NCI-H1694 (cell line): Measurements from ENCODE around the gene COMTD1.
"Not testable (repeated sequence)": the region's sequence is repeated elsewhere in the genome, so short reads cannot be mapped to it uniquely, and the experiment has no call there.

Source experiments
- DNase-seq: peaks from one replicate; lab custom pipeline; 2025; lab: John Stamatoyannopoulos, UW

The COMTD1 gene

DNA sequence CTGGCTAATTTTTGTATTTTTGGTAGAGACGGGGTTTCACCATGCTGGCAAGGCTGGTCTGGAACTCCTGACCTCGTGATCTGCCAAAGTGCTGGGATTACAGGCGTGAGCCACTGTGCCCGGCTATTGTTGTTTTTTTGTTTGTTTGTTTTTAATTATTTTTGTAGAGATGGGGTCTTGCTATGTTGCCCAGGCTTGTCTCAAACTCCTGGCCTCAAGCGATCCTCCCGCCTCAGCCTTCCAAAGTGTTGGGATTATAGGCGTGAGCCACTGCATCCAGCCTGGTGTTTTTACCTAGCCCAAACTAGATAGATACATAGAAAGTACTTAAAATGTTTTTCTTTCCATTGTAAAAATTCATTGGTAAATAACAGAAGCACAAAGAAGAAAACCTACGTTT, 14.3 kb downstream of the COMTD1 start:
- DNase-seq = not testable (repeated sequence)

DNA sequence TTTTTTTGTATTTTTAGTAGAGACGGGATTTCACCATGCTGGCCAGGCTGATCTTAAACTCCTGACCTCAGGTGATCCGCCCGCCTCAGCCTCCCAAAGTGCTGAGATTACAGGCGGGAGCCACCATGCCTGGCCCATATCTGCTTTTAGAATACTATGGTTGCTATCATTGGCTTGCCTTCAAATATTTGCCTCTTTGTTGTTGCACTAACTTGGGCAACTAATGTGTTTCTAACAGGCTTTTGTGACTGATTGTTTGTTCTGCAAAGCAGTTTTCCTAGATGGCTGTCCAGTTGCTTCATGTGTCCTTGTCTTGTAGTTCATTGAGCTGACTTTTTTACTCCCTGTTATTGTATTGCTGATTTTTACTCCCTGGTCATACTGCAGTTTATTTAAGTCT, 15.5 kb downstream of the COMTD1 start:
- DNase-seq = no peak

DNA sequence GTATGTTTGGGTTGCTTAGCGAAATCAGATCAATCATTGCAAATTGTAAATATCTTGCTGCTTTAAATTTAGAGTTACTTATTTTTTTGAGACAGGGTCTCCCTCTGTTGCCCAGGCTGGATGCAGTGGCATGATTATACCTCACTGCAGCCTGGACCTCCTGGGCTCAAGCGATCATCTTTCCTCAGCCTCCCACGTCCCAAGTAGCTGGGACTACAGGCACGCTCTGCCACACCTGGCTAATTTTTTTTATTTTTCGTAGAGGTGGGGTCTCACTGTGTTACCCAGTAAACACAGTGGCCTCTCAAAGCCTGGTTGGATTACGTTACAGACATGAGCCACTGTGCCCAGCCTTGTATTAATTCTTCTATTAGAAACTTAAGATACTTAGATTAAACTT, 23.4 kb downstream of the COMTD1 start:
- no peak for DNase-seq

DNA sequence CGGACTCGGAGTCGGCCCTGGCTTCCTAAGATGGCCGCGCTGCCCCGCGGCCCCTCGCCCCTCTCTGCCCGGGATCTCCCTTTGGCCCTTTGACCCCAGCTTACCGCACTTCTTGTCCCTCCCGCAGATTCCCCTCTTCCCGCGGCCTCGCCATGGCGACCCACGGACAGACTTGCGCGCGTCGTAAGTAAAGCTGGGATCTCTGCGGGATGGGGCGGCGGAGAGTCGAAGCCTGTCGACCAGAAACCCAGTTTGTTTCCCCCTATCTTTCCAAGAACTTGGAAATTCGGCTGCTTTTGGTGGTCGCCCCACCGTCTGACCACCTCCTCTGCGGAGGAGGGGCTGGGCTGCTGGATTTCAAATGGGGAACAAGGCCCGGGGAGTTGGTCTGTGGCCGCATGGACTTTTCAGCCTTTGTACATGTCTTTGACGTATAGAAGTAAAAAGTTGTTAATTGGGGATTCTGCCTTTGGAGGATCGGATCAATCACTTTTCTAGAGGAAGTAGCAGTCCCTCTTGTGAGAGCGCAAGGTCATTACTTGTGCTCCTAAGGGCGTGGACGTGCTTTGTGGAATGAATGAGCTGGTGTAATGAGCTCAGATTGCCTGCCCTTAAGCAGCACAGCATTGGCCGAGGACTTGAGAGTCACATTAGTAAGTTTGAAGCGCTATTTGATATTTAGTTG, 24.6 kb downstream of the COMTD1 start:
- DNase-seq = no peak

DNA sequence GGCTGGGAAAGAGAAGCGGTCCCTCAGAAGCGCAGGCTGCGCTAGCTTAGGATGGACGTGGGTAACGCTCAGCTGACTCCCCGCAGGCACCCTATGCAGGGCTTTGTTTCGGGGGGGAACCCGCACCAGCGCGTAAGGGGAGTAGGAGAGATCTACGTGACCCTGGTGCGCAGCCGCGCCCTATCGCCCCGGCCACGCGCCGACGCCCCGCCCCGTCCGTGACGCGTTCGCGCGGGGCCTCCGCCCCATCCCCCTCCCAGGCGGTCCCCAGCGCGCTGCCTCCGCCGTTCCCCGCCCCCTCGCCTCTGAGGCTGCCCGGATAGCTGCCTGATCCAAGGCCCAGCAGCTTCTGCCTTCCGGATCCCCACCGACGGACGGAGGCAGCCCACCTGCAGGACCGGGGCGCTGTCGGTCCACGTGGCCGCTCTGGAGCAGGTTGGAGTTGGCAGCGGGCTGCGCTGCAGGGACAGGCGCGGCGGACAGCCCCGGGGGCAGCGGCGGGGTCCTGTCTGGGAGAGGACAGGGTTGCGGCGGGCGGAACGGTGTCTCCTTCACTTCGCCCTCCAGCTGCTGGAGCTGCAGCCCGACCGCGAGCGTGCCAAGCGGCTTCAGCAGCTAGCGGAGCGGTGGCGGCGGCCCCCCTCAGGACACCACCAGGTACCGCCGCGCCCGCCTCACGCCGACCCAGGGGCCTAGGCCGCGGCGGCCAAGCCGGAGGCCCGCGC, 25.3 kb downstream of the COMTD1 start, which contains the start of gene VDAC2:
TSS of gene VDAC2 (plus strand) at position 515 of the 725 bp plus-strand sequence. CDS start 363 bp downstream, outside the sequence.
- DNase-seq = peak; percentile 61

DNA sequence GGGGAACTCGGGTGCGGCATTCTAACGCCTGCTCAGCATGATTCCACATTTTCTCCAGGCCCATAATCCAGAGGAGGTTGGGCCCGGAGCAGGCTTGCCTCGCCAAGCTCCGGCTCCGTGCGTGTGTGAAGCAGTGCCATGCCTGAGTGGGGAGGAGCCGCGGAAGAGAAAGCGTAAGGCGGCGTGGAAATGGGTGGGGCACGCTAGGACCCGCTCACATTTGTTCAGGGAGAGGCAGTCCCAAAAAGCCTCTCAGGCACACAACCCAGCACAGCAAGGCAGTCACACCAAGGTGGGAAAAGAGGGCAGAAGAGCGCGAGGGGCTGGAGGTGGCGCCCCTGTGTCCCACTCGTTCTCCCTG, 25.9 kb downstream of the COMTD1 start:
- DNase-seq = peak; percentile 61

DNA sequence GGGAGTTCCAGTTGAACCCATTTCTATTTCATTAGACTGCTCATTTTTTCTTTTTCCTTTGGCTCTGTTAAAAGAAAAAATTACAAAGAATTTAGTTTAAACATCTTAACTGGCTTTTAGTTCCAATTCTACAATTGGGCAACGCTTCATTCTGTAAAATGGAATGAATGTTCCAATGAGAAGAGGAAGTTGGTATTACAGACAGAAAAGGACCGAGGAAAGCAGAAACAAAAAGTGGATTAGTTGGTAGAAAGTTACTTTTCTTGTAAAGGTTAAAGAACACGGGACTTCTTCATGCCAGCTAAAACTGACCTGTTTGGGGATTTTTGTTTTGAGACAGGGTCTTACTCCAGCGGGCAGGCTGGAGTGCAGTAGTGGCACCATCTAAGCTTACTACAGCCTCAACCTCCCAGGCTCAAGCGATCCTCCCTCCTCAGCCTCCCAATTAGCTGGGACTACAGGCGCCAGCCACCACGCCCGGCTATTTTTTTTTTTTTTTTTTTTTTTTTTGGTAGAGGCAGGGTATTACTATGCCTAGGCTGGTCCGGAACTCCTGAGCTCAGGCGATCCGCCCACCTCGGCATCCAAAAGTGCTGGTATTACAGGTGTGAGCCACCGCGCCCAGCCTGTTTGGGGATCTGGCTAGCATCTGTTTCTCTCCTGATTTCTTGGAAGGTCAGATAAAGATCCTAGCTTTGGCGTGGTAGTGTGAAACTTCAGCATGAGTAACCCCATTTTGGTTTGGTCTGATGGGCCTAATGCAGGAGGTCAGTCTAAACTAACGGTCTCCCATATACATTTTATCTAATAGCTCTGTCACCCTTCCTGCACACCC, 26.5 kb downstream of the COMTD1 start:
- DNase-seq = no peak

DNA sequence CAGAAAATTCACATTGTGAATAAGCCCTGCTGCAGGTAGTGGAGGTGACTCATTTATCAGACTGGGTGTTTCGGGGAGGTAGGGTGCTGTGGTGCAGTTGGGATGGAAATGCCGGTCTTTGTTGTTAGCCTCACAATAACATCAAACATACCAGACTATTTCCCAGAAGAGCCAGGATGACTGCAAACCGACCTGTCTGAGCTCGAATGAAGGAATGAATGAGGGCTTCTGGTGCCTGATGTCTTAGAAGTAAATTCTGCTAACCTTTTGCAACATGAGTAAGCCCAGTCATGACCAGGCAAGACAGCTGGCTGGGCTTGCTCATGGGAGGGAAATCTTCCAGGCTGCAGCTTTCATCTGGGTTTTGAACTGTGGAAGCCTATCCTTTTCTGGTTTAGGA, 27.6 kb downstream of the COMTD1 start:
- no peak for DNase-seq

DNA sequence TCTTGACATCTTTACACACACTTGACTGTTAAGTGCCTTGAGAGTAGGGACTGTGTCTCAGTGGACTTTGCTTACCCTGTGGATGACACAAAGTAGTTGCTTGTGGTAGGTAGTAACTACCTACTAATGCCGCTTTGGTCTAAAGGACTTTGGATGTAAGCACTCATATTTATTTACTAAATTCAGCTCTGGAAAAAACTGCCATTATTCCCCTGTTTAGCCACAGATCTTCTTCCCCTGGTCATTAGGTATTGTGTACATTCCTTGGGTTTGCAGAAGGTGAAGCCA, 28.0 kb downstream of the COMTD1 start:
- no peak for DNase-seq

DNA sequence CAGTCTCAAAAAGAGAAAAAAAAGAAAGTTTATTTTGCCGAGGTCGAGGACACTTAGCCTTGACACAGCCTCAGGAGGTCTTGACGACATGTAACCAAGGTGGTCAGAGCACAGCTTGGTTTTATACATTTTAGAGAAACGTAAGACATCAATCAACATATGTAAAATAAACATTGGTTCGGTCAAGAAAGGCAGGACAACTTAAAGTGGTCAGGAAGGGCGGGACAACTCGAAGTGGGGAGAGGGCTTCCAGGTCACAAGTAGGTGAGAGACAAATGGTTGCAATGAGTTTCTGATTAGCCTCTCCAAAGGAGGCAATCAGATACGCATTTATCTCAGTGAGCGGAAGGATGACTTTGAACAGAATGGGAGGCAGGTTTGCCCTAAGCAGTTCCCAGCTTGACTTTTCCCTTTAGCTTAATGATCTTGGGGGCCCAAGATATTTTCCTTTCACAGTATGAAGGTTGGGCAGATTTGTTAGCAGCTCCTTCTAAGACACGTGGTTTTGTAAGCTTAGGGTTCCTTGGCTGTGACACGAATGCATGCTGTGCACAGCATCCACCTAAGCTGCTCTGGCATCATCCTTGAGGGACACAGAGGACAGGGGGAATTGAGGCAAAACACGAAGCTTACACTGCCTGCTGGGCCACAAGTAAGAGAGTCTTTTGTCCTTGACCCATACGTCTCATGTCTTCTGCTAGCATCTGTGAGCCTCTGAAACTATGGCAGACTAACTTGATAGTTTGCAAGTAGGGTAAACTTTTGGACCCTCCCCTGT, 28.5 kb downstream of the COMTD1 start:
- DNase-seq = no peak

DNA sequence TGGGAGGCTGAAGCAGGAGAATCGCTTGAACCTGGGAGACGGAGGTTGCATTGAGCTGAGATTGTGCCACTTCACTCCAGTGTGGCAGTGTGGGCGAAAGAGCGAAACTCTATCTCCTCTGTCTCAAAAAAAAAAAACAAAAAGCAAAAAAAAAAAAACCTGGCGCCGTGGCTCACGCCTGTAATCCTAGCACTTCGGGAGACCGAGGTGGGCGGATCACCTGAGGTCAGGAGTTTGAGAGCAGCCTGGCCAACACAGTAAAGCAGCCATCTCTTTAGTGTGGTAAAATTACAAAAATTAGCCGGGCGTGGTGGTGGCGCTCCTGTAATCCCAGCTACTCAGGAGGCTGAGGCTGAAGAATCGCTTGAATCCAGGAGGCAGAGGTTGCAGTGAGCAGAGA, 29.1 kb downstream of the COMTD1 start:
- not testable (repeated sequence) for DNase-seq

DNA sequence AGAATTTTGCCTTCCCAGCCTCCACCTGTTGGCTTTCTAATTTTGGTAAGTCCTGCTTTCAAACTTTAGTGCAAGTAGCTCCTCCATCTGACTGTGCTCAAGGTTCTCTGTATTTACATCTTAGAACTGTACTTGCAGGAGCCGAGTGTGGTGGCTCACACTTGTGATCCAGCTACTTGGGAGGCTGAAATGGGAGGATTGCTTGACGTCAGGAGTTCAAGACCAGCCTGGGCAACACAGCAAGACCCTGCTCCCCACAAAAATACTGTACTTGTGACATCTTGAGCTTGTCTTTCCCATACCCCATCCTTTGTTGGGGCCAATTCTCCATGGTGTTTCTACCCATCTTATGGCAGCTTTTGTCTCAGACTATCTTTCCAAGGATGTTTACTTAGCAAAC, 29.8 kb downstream of the COMTD1 start:
- no peak for DNase-seq

DNA sequence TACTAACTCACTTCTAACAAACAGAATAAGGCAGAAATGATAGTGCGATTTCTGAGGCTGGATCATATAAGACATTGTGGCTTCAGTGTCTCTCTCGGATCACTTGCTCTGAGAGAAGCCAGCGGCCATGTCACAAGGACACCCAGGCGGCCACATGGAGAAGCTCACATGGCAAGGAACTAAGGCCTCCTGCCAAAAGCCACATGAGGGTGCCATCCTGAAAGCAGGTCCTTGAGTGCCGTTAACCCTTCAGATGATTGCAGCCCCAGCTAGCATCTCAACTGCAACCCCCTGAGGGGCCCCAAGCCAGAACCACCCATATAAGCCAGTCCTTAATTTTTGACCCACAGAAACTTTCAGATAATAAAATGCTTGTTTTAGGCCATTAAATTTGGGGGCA, 32.0 kb downstream of the COMTD1 start:
- no peak for DNase-seq

DNA sequence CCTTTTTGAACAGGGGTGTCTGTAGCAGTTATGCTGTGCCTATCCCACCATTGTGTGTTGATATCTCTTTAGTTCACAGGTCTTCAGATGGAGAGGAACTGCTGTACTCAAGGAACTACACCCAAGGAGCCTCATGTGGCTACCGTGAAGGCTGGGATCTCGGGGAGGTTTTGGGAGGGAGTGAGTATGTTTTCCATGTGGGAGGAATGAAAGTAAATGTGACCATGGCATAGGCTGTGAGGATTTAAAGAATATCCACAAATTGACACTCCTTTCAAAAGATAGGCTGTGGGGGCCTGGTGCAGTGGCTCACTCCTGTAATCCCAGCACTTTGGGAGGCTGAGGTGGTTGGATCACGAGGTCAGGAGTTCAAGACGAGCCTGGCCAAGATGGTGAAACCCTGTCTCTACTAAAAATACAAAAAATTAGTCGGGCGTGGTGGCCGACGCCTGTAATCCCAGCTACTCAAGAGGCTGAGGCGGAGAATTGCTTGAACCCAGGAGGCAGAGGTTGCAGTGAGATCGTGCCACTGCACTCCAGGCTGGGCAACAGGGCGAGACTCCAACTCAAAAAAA, 32.6 kb downstream of the COMTD1 start:
- not testable (repeated sequence) for DNase-seq

DNA sequence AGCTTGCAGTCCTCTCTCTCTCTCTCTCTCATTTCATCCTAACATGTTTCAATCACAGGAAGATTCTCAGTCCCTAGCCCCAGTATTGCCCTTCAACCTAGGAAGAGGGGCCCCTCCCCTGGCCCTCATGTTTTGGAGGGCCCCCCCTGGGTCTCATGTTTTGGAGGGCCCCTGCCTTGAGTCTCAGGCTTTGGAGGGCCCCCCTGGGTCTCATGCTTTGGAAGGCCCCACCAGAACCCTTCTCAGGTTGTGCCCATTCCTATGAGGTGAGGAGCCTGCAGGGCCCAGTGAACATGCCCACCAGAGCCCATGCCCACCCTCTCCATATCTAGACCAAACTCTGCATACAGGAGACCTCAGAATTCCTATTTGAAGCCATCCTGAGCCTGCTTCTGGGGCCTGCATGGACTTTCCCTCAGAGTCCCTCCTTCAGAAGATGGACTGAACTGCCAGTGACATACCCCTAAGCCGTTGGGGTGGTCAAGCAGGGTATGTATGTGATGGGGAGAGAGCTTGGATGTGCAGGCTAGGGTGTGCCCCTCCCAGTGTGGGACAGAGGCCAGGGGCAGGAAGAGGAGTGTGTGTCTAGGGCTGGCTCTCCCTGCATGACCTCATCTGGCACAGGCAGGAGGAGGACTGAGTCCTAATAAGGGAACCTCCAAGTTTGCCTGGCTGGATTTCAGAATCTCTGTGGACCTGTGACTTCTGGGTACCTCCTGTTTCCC, 33.3 kb downstream of the COMTD1 start:
- DNase-seq = no peak

DNA sequence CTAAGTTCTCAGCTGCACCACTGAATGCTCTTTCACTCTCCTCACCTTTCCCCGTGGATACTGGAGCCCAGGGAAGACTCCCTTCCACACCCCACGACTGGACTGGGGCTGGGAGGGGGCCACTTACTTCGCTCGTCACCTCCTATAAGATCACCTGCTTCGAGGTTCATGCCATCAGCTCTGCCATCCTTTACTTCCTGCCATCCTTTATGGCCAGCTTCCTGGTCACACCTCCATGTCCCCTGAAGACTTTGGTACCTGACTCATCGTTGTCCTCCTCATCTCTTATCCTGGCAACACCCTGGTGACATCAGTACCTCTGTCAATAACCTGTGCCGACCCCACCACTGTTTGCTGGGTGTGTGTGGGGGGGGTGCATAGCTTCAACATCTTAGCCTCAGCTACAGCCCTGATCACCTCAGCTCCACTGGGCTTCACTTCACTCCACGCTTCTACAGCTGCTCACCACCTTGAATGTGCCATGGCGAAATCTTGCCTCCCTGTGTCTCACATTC, 33.9 kb downstream of the COMTD1 start:
- no peak for DNase-seq

DNA sequence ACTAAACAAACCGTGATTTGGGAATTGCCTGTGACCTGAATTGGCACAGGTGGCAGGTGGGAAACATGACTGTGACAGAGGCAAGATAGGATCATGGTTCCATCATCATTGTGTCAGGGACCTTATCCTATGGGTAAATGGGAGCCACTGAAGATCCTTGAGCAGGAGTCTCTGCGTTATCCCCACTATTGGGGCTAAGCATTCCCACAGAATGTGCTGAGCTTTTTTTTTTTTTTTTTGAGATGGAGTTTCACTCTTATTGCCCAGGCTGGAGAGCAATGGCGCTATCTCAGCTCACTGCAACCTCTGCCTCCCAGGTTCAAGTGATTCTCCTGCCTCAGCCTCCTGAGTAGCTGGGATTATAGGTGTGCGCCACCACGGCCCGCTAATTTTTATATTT, 35.8 kb downstream of the COMTD1 start:
- DNase-seq = not testable (repeated sequence)

DNA sequence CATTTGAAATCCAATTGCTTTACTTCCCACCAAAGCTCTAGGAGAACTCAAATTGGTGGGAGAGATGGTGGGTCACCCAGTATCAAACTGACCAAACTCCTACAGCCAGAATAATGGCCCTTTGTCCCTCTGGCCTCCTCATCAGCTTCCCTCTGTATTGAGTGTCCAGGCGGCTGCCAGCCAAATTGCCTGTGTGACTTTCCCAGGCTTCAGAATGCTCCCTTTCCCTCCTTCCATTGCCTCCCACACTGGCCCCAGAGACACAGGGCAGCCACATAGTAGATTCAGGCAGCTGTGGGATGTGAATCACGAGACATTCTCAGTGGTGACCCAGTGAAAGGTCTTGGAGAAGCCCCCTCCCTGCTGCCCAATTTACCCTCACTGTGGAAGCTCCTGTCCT, 37.9 kb downstream of the COMTD1 start:
- no peak for DNase-seq

DNA sequence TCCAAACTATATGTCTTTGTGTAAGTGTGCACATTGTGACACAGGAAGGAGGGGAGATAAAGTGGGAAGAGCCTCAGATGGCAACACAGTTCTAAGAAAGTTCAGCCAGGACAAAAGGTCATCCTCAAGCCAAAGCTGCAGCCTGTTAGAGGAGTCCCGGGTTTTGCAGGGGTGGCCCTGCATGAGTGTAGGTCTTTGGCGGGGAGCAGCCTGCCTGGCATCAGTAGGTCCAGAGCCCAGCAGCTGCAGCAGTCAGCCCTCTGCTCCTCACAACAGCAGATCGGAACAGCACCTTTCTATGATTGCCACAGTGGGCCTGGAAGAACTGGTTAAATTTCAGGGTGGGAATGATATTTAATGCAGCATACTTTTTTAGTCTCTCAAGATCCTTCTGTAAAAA, 38.7 kb downstream of the COMTD1 start:
- no peak for DNase-seq

DNA sequence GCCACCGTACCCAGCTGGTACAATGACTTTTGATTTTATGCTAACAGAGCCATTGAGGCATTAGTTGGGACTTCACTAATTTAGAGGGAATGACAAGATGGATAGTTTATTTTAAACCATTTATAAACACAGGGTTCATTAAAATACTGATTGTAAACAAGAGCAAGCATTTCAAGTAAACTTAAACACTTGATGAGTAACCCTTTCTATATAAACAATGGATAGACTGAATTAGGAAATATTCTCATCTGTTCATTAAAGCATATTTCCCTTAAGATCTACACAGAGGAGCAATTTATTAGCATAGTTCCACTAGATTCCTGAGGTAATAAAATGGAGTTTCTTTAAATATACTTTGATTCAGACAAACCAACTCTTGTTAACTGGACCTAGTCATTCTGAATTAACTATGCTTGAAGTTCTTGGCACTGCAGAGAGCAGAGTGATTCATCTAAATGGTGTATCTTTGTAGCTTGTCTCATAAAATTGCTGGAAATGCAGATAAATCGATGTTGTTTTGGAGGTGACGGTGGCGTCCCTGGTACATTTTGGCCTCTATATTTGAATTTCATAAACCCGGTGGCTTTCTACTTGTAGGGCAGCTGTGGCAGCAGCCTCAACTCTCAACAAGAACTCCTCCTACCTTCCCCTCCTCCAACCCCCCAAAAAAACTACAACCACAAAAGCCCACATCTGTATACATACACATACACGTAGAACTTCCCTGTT, 40.6 kb downstream of the COMTD1 start:
- DNase-seq = no peak
